ENCODE measurements around the gene AAMP.

AAMP gene

DNA sequence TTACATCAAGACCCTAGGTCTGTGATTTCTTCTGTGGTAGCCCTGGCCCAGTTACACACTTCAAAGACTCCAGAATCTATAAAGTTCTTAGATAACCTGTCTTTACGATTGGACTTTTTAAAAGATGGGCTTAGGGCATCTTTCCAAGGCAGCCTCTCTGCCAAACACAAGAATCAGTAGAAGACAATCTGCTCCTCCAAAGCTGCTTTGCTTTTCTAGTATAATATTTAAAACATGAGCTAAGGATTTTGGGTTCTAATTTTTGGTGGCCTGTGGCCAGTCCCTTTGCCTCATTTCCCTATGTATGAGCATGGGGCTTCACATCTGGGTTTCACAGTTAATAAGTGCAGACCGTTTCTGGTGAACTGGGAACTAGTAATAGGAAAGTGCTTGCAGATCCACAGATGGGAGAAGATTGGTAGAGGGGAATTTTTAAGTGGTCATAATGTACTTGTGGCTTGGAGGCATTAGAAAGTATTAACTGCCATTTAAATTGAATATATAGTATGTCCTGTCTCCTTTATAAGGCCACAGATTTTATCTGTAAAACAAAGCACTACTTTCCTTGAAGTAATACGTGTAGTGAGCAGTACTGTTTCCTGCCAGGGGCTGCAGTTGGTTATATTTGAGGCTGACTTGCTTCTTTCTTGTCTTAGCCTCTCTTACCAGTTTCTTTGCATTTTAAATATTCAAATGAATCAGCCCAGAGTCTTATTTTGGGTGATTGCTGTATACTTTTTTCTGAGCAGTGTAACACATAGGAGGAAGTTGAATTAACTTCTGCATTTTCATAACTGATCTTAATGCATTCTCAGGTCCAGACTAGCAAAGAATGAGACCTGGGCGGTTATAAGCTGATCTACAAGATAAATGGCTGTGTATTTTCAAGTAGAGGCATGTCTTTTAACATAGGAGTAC, 51.4 kb downstream of the AAMP start:
- peak; percentile 24 to 49 for DNase-seq

DNA sequence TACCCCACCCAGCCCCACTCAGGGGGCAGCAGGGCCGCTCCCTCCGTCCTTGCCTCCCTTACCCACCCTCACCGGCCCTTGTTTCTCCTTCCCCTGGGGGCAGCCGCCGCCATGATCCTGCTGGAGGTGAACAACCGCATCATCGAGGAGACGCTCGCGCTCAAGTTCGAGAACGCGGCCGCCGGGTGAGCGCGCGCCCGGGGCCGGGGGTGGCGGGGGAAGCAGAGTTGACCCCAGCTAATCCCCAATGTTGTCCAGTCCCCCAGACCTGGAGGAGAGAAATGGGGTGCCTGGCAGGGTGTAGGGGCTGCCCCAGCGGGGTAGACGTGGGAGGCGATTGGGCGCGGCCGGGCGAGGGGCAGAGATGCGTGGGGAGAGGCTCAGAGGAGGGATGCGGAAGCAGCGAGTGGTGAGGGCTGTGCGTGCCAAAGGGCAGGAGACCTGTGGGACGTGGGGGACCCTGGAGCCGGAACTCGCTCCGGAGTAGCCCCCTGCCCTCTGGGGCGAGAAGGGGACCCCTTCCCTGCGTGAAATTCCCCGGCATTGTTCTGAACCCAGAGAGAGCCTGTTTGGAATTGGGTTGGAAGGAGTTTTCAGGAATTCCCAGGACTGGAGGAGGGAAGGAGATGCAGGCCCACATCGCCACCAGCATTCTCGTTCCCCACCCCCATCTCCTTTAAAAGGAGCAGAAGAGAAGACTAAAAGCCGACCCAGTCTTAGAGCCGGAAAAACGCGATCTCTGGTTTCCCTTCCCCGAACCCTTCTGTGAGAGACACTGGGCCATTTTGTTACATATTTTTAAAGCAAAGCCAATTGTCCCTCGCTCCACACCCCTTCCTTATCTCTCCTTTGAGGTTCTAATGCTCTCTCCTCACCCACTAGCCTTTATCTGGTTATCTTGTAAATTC, 52.3 kb downstream of the AAMP start:
- peak; percentile 67 to 77 for DNase-seq

DNA sequence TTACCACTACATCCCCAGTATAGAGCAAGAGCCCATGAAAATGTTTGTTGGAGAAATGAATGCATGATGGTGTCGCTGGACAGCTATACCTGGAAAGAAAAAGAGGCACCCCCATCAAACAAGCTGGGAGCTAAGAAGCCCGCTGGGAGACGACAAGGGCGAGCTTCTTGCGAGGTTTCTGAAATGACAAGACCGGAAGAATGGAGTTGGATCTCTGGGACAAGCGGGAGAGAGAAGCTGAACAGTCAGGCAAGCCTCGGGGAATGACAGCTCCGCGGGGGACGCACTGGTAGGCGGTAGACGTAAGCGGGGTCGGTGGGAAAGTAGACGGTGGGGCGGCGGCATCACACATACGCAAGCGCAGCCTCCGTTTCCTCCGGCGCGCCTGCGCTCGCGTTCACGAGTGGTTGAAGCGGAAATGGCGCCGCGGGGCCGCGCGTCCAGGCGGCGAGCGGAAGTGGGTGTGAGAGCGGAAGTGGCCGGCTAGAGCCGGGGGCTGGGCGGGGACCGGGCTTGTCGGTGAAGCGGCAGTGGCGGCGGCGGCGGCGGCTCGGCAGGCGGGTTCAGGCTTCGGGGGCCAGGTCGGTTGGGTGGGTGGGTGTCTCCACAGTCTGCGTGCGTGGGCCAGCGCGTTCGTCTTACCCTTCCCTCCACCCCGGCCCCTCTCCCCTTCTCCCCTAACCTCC, 53.1 kb downstream of the AAMP start, which contains the start of gene ARPC2:
TSS of gene ARPC2 (plus strand) at position 516 of the 686 bp plus-strand sequence. CDS start 282 bp downstream, outside the sequence.
- DNase-seq, result peak; percentile 94 to 95

DNA sequence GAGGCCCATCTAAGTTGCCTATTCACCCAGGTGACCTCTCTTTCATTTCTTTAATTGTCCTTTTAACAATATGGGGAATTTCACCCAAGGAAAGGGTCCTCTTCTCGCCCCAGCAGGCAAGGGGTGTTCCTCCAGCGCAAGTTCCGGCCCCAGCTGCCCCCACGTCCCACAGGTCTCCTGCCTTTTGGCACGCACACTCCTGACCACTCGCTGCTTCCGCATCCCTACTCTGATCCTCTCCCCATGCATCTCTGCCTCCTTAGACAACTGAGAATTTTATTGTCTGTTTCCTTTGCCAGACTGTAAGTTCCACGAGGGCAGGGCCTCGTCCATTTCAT, 53.6 kb downstream of the AAMP start:
- DNase-seq, result no peak
